Liver (tissue), 9 donors: ENCODE results near the gene ABHD17C. TPM values are rescaled to one million over a fixed set of nuclear protein-coding genes. Genes with fewer than 3 reads are reported as not detected.
A peak's percentile ranks its signal among the peaks of the same experiment; 100 is the strongest.

Experiments used
- DNase-seq: peaks from one replicate; pipeline ENCODE4 v3.0.0-alpha.2; 2017; ENCODE audit warnings: low spot score
- H3K27ac ChIP-seq, 2 donors: one replicate each; pipeline ENCODE4 v1.7.0; 2013; ENCODE audit warnings: inconsistent platforms in 2 of 2, low read length in 2 of 2, control low read depth in 1 of 2, low read depth in 1 of 2, mild to moderate bottlenecking in 1 of 2
- H3K27me3 ChIP-seq, 4 donors: one replicate each; pipeline versions ENCODE4 v1.6.1 to v1.7.0; 2013; ENCODE audit warnings: low read length in 3 of 4, inconsistent platforms in 1 of 4, mild to moderate bottlenecking in 1 of 4, moderate library complexity in 1 of 4; ENCODE audit not compliant: control insufficient read depth in 4 of 4, insufficient read depth in 4 of 4
- H3K36me3 ChIP-seq, 4 donors: one replicate each; pipeline versions ENCODE4 v1.6.1 to v1.7.0; 2013; ENCODE audit warnings: low read length in 3 of 4, mild to moderate bottlenecking in 3 of 4, low read depth in 1 of 4, moderate library complexity in 1 of 4; ENCODE audit not compliant: control insufficient read depth in 4 of 4, insufficient read depth in 3 of 4
- H3K4me1 ChIP-seq, 4 donors: one replicate each; pipeline versions ENCODE4 v1.6.1 to v1.7.0; 2013; ENCODE audit warnings: low read length in 3 of 4, mild to moderate bottlenecking in 3 of 4, moderate library complexity in 1 of 4; ENCODE audit not compliant: control insufficient read depth in 4 of 4, insufficient read depth in 4 of 4
- H3K4me3 ChIP-seq, 3 donors: one replicate each; pipeline versions ENCODE4 v1.6.1 to v1.7.0; 2013; ENCODE audit warnings: low read length in 3 of 3, control low read depth in 1 of 3, low read depth in 1 of 3, mild to moderate bottlenecking in 1 of 3
- H3K9ac ChIP-seq, 2 donors: one replicate each; pipeline ENCODE4 v1.7.0; 2013; ENCODE audit warnings: low read length in 2 of 2, mild to moderate bottlenecking in 2 of 2, moderate library complexity in 2 of 2, control low read depth in 1 of 2, low read depth in 1 of 2
- H3K9me3 ChIP-seq, 4 donors: one replicate each; pipeline versions ENCODE4 v1.6.1 to v1.7.0; 2013; ENCODE audit warnings: low read length in 3 of 4; ENCODE audit not compliant: control insufficient read depth in 4 of 4
- ATF3 ChIP-seq: IDR thresholded peaks from 2 replicates; pipeline ENCODE4 v1.6.1; 2016; ENCODE audit warnings: antibody characterized with exemption
- CTCF ChIP-seq: fragments of 150-350 bp; IDR thresholded peaks from 2 replicates; pipeline ENCODE4 v1.5.1; 2017; ENCODE audit warnings: improper control_type of control experiment, low read depth, low read length; ENCODE audit not compliant: missing input control
- EGR1 ChIP-seq, 2 donors: IDR thresholded peaks; 2 replicates each; pipeline ENCODE4 v1.6.1; 2016 to 2018; ENCODE audit warnings: antibody characterized with exemption in 2 of 2, low read depth in 2 of 2
- FOXA1 ChIP-seq: IDR thresholded peaks from 2 replicates; pipeline ENCODE4 v1.6.1; 2016; ENCODE audit warnings: antibody characterized with exemption
- FOXA2 ChIP-seq: IDR thresholded peaks from 2 replicates; pipeline ENCODE4 v1.6.1; 2016; ENCODE audit warnings: antibody characterized with exemption
- GABPA ChIP-seq, 2 donors: IDR thresholded peaks in 1 of 2; conservative IDR thresholded peaks in 1 of 2; 2 replicates each; pipeline ENCODE4 v1.6.1; 2016; ENCODE audit warnings: antibody characterized with exemption in 2 of 2, mild to moderate bottlenecking in 1 of 2, moderate library complexity in 1 of 2
- HNF4A ChIP-seq, 2 donors: conservative IDR thresholded peaks; 2 replicates each; pipeline ENCODE4 v1.6.1; 2016; ENCODE audit warnings: antibody characterized with exemption in 2 of 2, mild to moderate bottlenecking in 2 of 2
- HNF4G ChIP-seq: IDR thresholded peaks from 2 replicates; pipeline ENCODE4 v1.6.1; 2016; ENCODE audit warnings: antibody characterized with exemption
- JUND ChIP-seq, 2 donors: IDR thresholded peaks; 2 replicates each; pipeline ENCODE4 v1.6.1; 2016; ENCODE audit warnings: antibody characterized with exemption in 2 of 2
- MAX ChIP-seq: IDR thresholded peaks from 2 replicates; pipeline ENCODE4 v1.6.1; 2016; ENCODE audit warnings: antibody characterized with exemption
- NR2F2 ChIP-seq: IDR thresholded peaks from 2 replicates; pipeline ENCODE4 v1.6.1; 2016; ENCODE audit warnings: antibody characterized with exemption
- RAD21 ChIP-seq, 2 donors: IDR thresholded peaks; 2 replicates each; pipeline ENCODE4 v1.6.1; 2016; ENCODE audit warnings: antibody characterized with exemption in 2 of 2, mild to moderate bottlenecking in 2 of 2
- REST ChIP-seq: IDR thresholded peaks from 2 replicates; pipeline ENCODE4 v1.6.1; 2016; ENCODE audit warnings: antibody characterized with exemption, mild to moderate bottlenecking
- RXRA ChIP-seq, 2 donors: IDR thresholded peaks; 2 replicates each; pipeline ENCODE4 v1.6.1; 2017 to 2018; ENCODE audit warnings: antibody characterized with exemption in 2 of 2, mild to moderate bottlenecking in 1 of 2
- SP1 ChIP-seq: IDR thresholded peaks from 2 replicates; pipeline ENCODE4 v1.6.1; 2018; ENCODE audit warnings: antibody characterized with exemption, mild to moderate bottlenecking
- TAF1 ChIP-seq: conservative IDR thresholded peaks from 2 replicates; pipeline ENCODE4 v1.6.1; 2016; ENCODE audit warnings: antibody characterized with exemption, mild to moderate bottlenecking
- YY1 ChIP-seq: IDR thresholded peaks from 2 replicates; pipeline ENCODE4 v1.6.1; 2016; ENCODE audit warnings: antibody characterized with exemption, mild to moderate bottlenecking
- ZBTB33 ChIP-seq: IDR thresholded peaks from 2 replicates; pipeline ENCODE4 v1.6.1; 2016; ENCODE audit warnings: antibody characterized with exemption
- WGBS: extraction: QIAGEN DNeasy Blood & Tissue Kit; methylation state at CpG from one replicate; pipeline ENCODE4 v1.1.7; 2013; 5-methylcytosine and 5-hydroxymethylcytosine counted together
- polyA plus RNA-seq, 2 donors: library from polyadenylated mRNA; stranded (reverse) in 1 of 2; unstranded in 1 of 2; fragments of 200-250 nt in 1 of 2; fragments of >200 nt in 1 of 2; fragmentation: Nextera tagmentation in 1 of 2; extraction: Ambion mirVana in 1 of 2; gene quantifications; one replicate each; pipeline versions ENCODE4 v1.2.1 to v1.2.3, GENCODE V29; 2013 to 2015
- total RNA-seq, 2 donors: library from RNA; depleted of rRNA; stranded (reverse); fragments of >200 nt; gene quantifications; one replicate each; pipeline ENCODE4 v1.2.3, GENCODE V29; 2014
- donor health status: healthy.
- donor health status: healthy.
- donor health status: healthy.
- donor health status: healthy.
- donor health status: healthy.

ABHD17C gene
- total and polyA plus RNA-seq, 4 donors: 0.79 to 3.0 (median 2.0) TPM

- Histone ChIP-seq H3K9ac (no peak within 1 kb of the TSS), H3K27me3 (peaks cover 0 to 6% (median 5%) of the 10 kb centered on the region in 4 donors), H3K4me3 (peak within 1 kb of the TSS; percentile 53 to 59 (median 54)), H3K27ac (no peak within 1 kb of the TSS), H3K36me3 (no peaks in the 10 kb centered on the region), H3K9me3 (no peaks in the 10 kb centered on the region), H3K4me1 (peaks cover 5 to 21% (median 17%) of the 10 kb centered on the region in 4 donors)
- DNase-seq: peak; percentile 65
- 1% methylated on average over 75 of the region's 75 CpGs for WGBS
- TF ChIP-seq RAD21 (IDR thresholded peaks at IDR 0.05): peak; percentile 68 to 75
- no peak for TF ChIP-seq YY1
- TF ChIP-seq CTCF: peak; percentile 72
Measured at GRCh38 chr15:80778964-80779657, 84.0 kb downstream of the ABHD17C start, which contains the start of gene CEMIP. TSS of gene CEMIP (plus strand) at chr15:80779370. CDS start at chr15:80873880, 94,510 bp downstream.

GRCh38 chr15:80779658-80780415 lies 84.7 kb downstream of the ABHD17C start:
- H3K36me3 ChIP-seq: no peaks in the 10 kb centered on the region
- WGBS: 4% methylated on average over 45 of the region's 45 CpGs
- DNase-seq: no peak
- H3K4me3 ChIP-seq: peak overlapping the region; percentile 53 to 59 (median 54)
- TF ChIP-seq CTCF (no peak), FOXA2 (no peak), FOXA1 (no peak), SP1 (no peak), MAX (no peak), HNF4G (no peak), JUND (IDR thresholded peaks at IDR 0.05) (no peak), RAD21 (IDR thresholded peaks at IDR 0.05) (no peak), ATF3 (no peak), HNF4A (conservative IDR thresholded peaks at IDR 0.05) (no peak), YY1 (no peak), RXRA (IDR thresholded peaks at IDR 0.05) (no peak), REST (no peak), ZBTB33 (no peak), EGR1 (IDR thresholded peaks at IDR 0.05; ENCODE audit: low read depth in 2 of 2) (no peak), NR2F2 (no peak), TAF1 (no peak), GABPA (IDR thresholded peaks at IDR 0.05 in 1 of 2, conservative IDR thresholded peaks at IDR 0.05 in 1 of 2) (no peak)
- H3K9me3 ChIP-seq: no peaks in the 10 kb centered on the region
- no peak overlapping the region for H3K27ac ChIP-seq
- H3K27me3 ChIP-seq: peaks cover 0 to 6% (median 5%) of the 10 kb centered on the region in 4 donors
- H3K9ac ChIP-seq: no peak overlapping the region
- H3K4me1 ChIP-seq: peaks cover 5 to 21% (median 17%) of the 10 kb centered on the region in 4 donors
